ENCODE measurements around the gene PBXIP1.

DNA sequence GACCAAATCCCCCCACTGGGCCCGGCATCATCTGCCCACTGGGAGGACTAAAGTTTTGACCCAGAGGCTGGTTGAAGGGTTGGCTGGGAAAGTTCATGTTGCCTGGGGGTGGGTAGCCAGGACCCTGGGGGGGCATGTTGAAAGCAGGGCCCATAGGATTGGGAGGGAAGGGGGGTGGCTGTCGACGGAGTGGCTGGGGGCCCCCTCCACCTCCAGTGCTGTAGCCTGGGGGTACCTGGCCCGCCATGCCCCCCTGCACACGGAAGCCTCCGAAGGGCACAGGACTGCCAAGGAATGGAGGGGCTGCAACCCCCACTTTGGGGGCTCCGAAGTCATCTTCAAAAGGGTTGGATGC lies 3.5 kb upstream of the PBXIP1 start:
- TF ChIP-seq, protein P1, sequence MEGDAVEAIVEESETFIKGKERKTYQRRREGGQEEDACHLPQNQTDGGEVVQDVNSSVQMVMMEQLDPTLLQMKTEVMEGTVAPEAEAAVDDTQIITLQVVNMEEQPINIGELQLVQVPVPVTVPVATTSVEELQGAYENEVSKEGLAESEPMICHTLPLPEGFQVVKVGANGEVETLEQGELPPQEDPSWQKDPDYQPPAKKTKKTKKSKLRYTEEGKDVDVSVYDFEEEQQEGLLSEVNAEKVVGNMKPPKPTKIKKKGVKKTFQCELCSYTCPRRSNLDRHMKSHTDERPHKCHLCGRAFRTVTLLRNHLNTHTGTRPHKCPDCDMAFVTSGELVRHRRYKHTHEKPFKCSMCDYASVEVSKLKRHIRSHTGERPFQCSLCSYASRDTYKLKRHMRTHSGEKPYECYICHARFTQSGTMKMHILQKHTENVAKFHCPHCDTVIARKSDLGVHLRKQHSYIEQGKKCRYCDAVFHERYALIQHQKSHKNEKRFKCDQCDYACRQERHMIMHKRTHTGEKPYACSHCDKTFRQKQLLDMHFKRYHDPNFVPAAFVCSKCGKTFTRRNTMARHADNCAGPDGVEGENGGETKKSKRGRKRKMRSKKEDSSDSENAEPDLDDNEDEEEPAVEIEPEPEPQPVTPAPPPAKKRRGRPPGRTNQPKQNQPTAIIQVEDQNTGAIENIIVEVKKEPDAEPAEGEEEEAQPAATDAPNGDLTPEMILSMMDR (IDR thresholded peaks at IDR 0.05; ENCODE audit: low read depth, low read length), result no peak
- TF ChIP-seq EZH2phosphoT487 (IDR thresholded peaks at IDR 0.05; ENCODE audit: low read depth), result no peak

Measured in OCI-LY3 (cell line).